Sigmoid colon (tissue), 4 donors: Measurements from ENCODE around the gene FITM1.

Source experiments
- POLR2A ChIP-seq, 2 donors: fragments of 450-650 bp; IDR thresholded peaks; one replicate each; pipeline ENCODE4 v1.6.1; 2016; ENCODE audit warnings: antibody characterized with exemption in 2 of 2, mild to moderate bottlenecking in 2 of 2, moderate library complexity in 2 of 2
- POLR2AphosphoS5 ChIP-seq, 4 donors: sonication (generic); formaldehyde crosslinking; IDR thresholded peaks; one replicate each; pipeline ENCODE4 v1.6.1; 2017; ENCODE audit warnings: antibody characterized with exemption in 4 of 4
- TF ChIP-seq, protein P1 (sequence below), 4 experiments: fragments of 450-650 bp in 3 of 4; fragments of 200-600 bp in 1 of 4; IDR thresholded peaks; one replicate each; pipeline ENCODE4 v1.5.1; 2016 to 2019; ENCODE audit warnings: antibody characterized with exemption in 4 of 4, mild to moderate bottlenecking in 3 of 4, moderate library complexity in 2 of 4

DNA sequence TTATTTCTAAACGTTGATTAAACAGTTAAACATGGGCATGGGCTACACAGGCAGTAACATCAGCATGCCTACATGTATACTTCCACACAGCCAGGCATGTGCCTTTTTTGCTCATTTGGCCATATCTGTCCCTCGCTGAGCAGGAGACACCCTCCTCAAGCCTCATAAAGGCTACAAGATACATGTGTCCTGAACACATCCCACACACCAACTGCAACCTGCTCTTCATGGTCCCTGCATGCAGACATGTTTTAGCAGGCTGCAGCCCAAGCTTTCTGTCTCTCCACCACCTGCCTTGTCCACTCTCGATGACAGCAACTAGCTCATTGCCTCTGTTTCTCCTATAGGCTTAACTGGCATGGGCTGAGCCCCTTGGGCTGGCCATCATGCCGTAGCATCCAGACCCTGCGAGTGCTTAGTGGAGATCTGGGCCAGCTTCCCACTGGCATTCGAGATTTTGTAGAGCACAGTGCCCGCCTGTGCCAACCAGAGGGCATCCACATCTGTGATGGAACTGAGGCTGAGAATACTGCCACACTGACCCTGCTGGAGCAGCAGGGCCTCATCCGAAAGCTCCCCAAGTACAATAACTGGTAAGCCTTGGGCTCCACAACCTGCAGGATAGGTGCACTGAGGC is 33.8 kb upstream of the FITM1 start:
- TF ChIP-seq, protein P1, sequence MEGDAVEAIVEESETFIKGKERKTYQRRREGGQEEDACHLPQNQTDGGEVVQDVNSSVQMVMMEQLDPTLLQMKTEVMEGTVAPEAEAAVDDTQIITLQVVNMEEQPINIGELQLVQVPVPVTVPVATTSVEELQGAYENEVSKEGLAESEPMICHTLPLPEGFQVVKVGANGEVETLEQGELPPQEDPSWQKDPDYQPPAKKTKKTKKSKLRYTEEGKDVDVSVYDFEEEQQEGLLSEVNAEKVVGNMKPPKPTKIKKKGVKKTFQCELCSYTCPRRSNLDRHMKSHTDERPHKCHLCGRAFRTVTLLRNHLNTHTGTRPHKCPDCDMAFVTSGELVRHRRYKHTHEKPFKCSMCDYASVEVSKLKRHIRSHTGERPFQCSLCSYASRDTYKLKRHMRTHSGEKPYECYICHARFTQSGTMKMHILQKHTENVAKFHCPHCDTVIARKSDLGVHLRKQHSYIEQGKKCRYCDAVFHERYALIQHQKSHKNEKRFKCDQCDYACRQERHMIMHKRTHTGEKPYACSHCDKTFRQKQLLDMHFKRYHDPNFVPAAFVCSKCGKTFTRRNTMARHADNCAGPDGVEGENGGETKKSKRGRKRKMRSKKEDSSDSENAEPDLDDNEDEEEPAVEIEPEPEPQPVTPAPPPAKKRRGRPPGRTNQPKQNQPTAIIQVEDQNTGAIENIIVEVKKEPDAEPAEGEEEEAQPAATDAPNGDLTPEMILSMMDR (IDR thresholded peaks at IDR 0.05), result no peak
- TF ChIP-seq POLR2A (IDR thresholded peaks at IDR 0.05) (no peak), POLR2AphosphoS5 (IDR thresholded peaks at IDR 0.05) (no peak)
